ENCODE results near the gene GRIK3. TPM values are rescaled to one million over a fixed set of nuclear protein-coding genes. Genes with fewer than 3 reads are reported as not detected.

The GRIK3 gene
- total RNA-seq, 1 experiment from 2014 or later: 5.5 TPM

- no peak for TF ChIP-seq FOXK1 (CRISPR knock-in tag; IDR thresholded peaks at IDR 0.05)
- no peak for TF ChIP-seq ETV6 (CRISPR knock-in tag; IDR thresholded peaks at IDR 0.05)
- no peak for TF ChIP-seq MXD4 (CRISPR knock-in tag; IDR thresholded peaks at IDR 0.05; ENCODE audit: borderline replicate concordance)
- TF ChIP-seq RORB (CRISPR knock-in tag; IDR thresholded peaks at IDR 0.05): no peak
- TF ChIP-seq ZNF532 (CRISPR knock-in tag; IDR thresholded peaks at IDR 0.05; ENCODE audit: borderline replicate concordance): no peak
- no peak for TF ChIP-seq ZNF219 (CRISPR knock-in tag; IDR thresholded peaks at IDR 0.05; ENCODE audit: borderline replicate concordance)
- no peak for TF ChIP-seq PRDM15 (CRISPR knock-in tag; IDR thresholded peaks at IDR 0.05)
- TF ChIP-seq NR2C2 (CRISPR knock-in tag; IDR thresholded peaks at IDR 0.05): no peak
- no peak for TF ChIP-seq ATF2 (CRISPR knock-in tag; IDR thresholded peaks at IDR 0.05; ENCODE audit: borderline replicate concordance, low read depth)
- no peak for TF ChIP-seq CREB1 (CRISPR knock-in tag; IDR thresholded peaks at IDR 0.05)
- no peak for TF ChIP-seq SP1 (CRISPR knock-in tag; conservative IDR thresholded peaks at IDR 0.05)
- no peak for TF ChIP-seq ZMAT4 (CRISPR knock-in tag; IDR thresholded peaks at IDR 0.05)
- TF ChIP-seq ZNF423 (CRISPR knock-in tag; IDR thresholded peaks at IDR 0.05): no peak
- TF ChIP-seq JAZF1 (CRISPR knock-in tag; IDR thresholded peaks at IDR 0.05): no peak
- TF ChIP-seq CREM (CRISPR knock-in tag; IDR thresholded peaks at IDR 0.05): no peak
- TF ChIP-seq FOXP4 (CRISPR knock-in tag; IDR thresholded peaks at IDR 0.05): no peak
- TF ChIP-seq E2F4 (CRISPR knock-in tag; IDR thresholded peaks at IDR 0.05; ENCODE audit: borderline replicate concordance, low read depth): no peak
- no peak for TF ChIP-seq GTF2I (CRISPR knock-in tag; conservative IDR thresholded peaks at IDR 0.05)
- POLR2A ChIA-PET: no interaction called here
- H3K27ac Mint-ChIP-seq: no peak overlapping the region
- ATAC-seq: no peak
- peaks cover 4% of the 10 kb centered on the region; the same call in 1 of the 2 replicates for H3K36me3 Mint-ChIP-seq
- peaks cover 14% of the 10 kb centered on the region for H3K9me3 Mint-ChIP-seq
- H3K4me3 Mint-ChIP-seq: no peak overlapping the region
- peaks cover 18% of the 10 kb centered on the region for H3K4me1 Mint-ChIP-seq
- no peak for DNase-seq (ENCODE audit: low spot score)
- no peaks in the 10 kb centered on the region for H3K27me3 Mint-ChIP-seq (ENCODE audit: low read depth)
- CTCF ChIA-PET: no interaction called here
These were observed 56.4 kb downstream of the GRIK3 start for GRCh38 chr1:36977731-36978406.

Data from WTC11 (cell line).